ENCODE data around the gene TM9SF3.
"Not testable (repeated sequence)": the region's sequence is repeated elsewhere in the genome, so short reads cannot be mapped to it uniquely, and the experiment has no call there.

The TM9SF3 gene

GRCh38 chr10:96565774-96566173 is 21.0 kb downstream of the TM9SF3 start:
- DNase-seq: no peak

GRCh38 chr10:96560966-96561887 is 25.6 kb downstream of the TM9SF3 start:
- DNase-seq: no peak

- no peak for DNase-seq
Observed at GRCh38 chr10:96560489-96560888, 26.3 kb downstream of the TM9SF3 start.

- peak; percentile 54 to 86 for DNase-seq
Observed at GRCh38 chr10:96556003-96556402, 30.8 kb downstream of the TM9SF3 start.

GRCh38 chr10:96555330-96555729 is 31.5 kb downstream of the TM9SF3 start:
- no peak for DNase-seq

GRCh38 chr10:96548589-96548988 is 38.2 kb downstream of the TM9SF3 start:
- no peak for DNase-seq

- not testable (repeated sequence) for DNase-seq
Observed at GRCh38 chr10:96545558-96545957, 41.3 kb downstream of the TM9SF3 start.

GRCh38 chr10:96541921-96542320 is 44.9 kb downstream of the TM9SF3 start:
- DNase-seq: no peak

- DNase-seq: no peak
Observed at GRCh38 chr10:96540240-96540639, 46.6 kb downstream of the TM9SF3 start.

GRCh38 chr10:96538683-96539082 is 48.1 kb downstream of the TM9SF3 start:
- no peak for DNase-seq

- DNase-seq: no peak
Observed at GRCh38 chr10:96536129-96536528, 50.7 kb downstream of the TM9SF3 start.

- DNase-seq: no peak
Observed at GRCh38 chr10:96532523-96532922, 54.3 kb downstream of the TM9SF3 start.

- no peak for DNase-seq
Observed at GRCh38 chr10:96529634-96530279, 57.1 kb downstream of the TM9SF3 start.

- no peak for DNase-seq
Observed at GRCh38 chr10:96524741-96525140, 62.1 kb downstream of the TM9SF3 start.

- no peak for DNase-seq
Observed at GRCh38 chr10:96517284-96517683, 69.5 kb downstream of the TM9SF3 start.

GRCh38 chr10:96516337-96516736 is 70.5 kb downstream of the TM9SF3 start:
- no peak for DNase-seq

GRCh38 chr10:96513698-96514561 is 72.9 kb downstream of the TM9SF3 start, which contains the start of gene TLL2:
TSS of gene TLL2 (minus strand) at chr10:96513926. CDS start at chr10:96513685, 241 bp downstream.
- peak; percentile 70 to 73 for DNase-seq

- no peak for DNase-seq
Observed at GRCh38 chr10:96513305-96513697, 73.5 kb downstream of the TM9SF3 start.

GRCh38 chr10:96512524-96513304 is 74.1 kb downstream of the TM9SF3 start:
- DNase-seq: no peak

GRCh38 chr10:96511044-96511945 is 75.5 kb downstream of the TM9SF3 start:
- DNase-seq: peak; percentile 39 to 78

- DNase-seq: no peak
Observed at GRCh38 chr10:96509017-96509641, 77.7 kb downstream of the TM9SF3 start.
